Thymus (tissue), 11 donors: ENCODE measurements around the gene TSPAN14. TPM values are rescaled to one million over a fixed set of nuclear protein-coding genes. Genes with fewer than 3 reads are reported as not detected.

ENCODE experiments used
- DNase-seq, 9 donors: peaks; one replicate each; pipeline ENCODE4 v3.0.0-alpha.2; 2013; ENCODE audit warnings: low spot score in 9 of 9, low read depth in 6 of 9, missing footprints in 1 of 9
- H3K27ac ChIP-seq, 2 donors: one replicate each; pipeline ENCODE4 v1.5.1; 2013; ENCODE audit warnings: control low read depth in 1 of 2, low read depth in 1 of 2, low read length in 1 of 2, mild to moderate bottlenecking in 1 of 2, moderate library complexity in 1 of 2
- H3K27me3 ChIP-seq, 2 donors: one replicate each; pipeline ENCODE4 v1.5.1; 2013; ENCODE audit warnings: low read length in 1 of 2; ENCODE audit not compliant: control insufficient read depth in 2 of 2, insufficient read depth in 1 of 2
- H3K36me3 ChIP-seq, 2 donors: one replicate each; pipeline ENCODE4 v1.5.1; 2013; ENCODE audit warnings: low read length in 1 of 2, mild to moderate bottlenecking in 1 of 2, moderate library complexity in 1 of 2; ENCODE audit not compliant: control insufficient read depth in 2 of 2, insufficient read depth in 2 of 2
- H3K4me1 ChIP-seq, 2 donors: one replicate each; pipeline ENCODE4 v1.5.1; 2013; ENCODE audit warnings: low read length in 2 of 2; ENCODE audit not compliant: control insufficient read depth in 2 of 2, insufficient read depth in 2 of 2
- H3K4me3 ChIP-seq, 2 donors: one replicate each; pipeline ENCODE4 v1.5.1; 2013; ENCODE audit warnings: low read length in 2 of 2, control low read depth in 1 of 2, mild to moderate bottlenecking in 1 of 2
- H3K9me3 ChIP-seq, 2 donors: one replicate each; pipeline ENCODE4 v1.5.1; 2013; ENCODE audit warnings: low read length in 1 of 2, mild to moderate bottlenecking in 1 of 2; ENCODE audit not compliant: control insufficient read depth in 2 of 2, insufficient read depth in 1 of 2
- WGBS: extraction: QIAGEN DNeasy Blood & Tissue Kit; methylation state at CpG from one replicate; pipeline ENCODE4 v1.1.7; 2013; 5-methylcytosine and 5-hydroxymethylcytosine counted together
- polyA plus RNA-seq: library from polyadenylated mRNA; stranded (reverse); fragments of 200-250 nt; gene quantifications from one replicate; pipeline ENCODE4 v1.2.3, GENCODE V29; 2013
- total RNA-seq: library from RNA; stranded (reverse); fragments of 120-200 nt; gene quantifications from one replicate; pipeline ENCODE4 v1.2.4, GENCODE V29; 2013
- donor health status: healthy.

The TSPAN14 gene
- total and polyA plus RNA-seq, 2 donors = 16.6 to 60.0 TPM

GRCh38 chr10:80502621-80503583 is 48.8 kb downstream of the TSPAN14 start:
- Histone ChIP-seq H3K4me1 (peaks cover 21 to 74% of the 10 kb centered on the region in 2 donors), H3K4me3 (no peak overlapping the region), H3K9me3 (no peaks in the 10 kb centered on the region), H3K27ac (no peak overlapping the region), H3K27me3 (no peaks in the 10 kb centered on the region), H3K36me3 (peaks cover 15 to 27% of the 10 kb centered on the region in 2 donors)
- WGBS = 97% methylated on average over 13 of the region's 13 CpGs
- DNase-seq = no peak

DNA sequence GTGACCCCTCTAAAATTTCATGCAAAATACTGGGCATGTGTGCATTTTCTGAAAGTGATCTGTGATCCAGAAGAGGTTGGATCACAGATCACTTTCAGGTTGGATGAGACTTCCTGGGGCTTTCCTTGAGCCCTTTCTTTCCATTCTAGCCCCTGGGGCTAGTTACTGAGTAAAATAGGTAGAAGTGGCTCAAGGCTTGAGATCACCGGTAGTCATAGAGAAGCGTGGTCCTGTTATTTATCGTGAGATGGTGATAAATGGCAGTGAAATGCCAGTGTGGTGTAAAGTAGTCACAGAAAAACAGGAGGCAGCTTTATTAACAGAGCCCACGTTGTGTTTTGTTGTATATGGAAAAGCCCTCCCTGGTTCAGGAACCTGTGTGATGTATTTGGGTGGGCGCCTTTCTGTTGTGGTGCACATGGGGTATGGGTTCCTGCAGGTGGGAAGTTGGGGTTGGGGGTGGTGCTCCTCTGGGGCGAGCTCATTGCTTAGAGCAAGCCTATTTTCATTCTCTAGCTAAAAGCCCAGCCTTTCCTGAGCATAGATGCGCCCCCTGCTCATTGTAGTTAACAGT is 49.6 kb downstream of the TSPAN14 start:
- peak overlapping the region; percentile 21 to 32 for H3K27ac ChIP-seq
- WGBS = 50% methylated on average over 7 of the region's 7 CpGs
- DNase-seq = no peak
- H3K9me3 ChIP-seq = no peaks in the 10 kb centered on the region
- no peak overlapping the region for H3K4me3 ChIP-seq
- H3K36me3 ChIP-seq = peaks cover 20 to 30% of the 10 kb centered on the region in 2 donors
- H3K27me3 ChIP-seq = no peaks in the 10 kb centered on the region
- H3K4me1 ChIP-seq = peaks cover 18 to 67% of the 10 kb centered on the region in 2 donors

DNA sequence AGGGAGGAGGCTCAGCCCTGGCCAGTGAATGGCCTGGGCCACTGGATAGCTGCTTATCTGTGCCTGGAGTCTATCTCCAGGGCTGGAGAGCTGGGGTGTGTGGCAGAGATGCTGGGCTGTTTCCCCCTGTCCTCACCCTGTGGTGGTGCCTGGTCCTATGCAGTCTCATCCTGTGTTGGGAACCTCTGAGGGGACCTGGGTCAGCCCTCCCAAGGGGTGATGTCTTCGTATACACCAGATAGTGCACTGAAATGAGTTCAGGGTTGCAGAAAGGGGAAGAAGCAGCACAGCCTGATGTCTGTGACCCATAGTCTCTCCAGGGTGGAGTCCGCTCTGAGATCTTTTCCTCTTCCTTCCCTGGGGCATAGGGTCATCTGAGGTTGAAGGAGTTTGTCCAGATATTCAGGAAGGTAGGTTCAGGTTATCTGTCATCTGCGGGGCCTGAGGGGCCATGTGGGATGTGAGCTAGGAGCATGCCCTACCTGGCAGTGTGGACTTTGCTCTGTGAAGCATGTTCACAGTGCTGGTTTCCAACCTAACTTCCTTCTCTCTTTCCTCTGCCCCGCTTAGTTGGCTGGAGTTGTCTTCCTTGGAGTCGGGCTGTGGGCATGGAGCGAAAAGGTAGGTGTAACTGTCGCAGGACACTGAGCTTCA is 50.2 kb downstream of the TSPAN14 start:
- Histone ChIP-seq H3K36me3 (peaks cover 26 to 37% of the 10 kb centered on the region in 2 donors), H3K4me1 (peaks cover 15 to 61% of the 10 kb centered on the region in 2 donors), H3K27ac (peak overlapping the region in 1 of 2 donors; percentile 1), H3K27me3 (no peaks in the 10 kb centered on the region), H3K9me3 (no peaks in the 10 kb centered on the region), H3K4me3 (no peak overlapping the region)
- 81% methylated on average over 7 of the region's 7 CpGs for WGBS
- DNase-seq = no peak

DNA sequence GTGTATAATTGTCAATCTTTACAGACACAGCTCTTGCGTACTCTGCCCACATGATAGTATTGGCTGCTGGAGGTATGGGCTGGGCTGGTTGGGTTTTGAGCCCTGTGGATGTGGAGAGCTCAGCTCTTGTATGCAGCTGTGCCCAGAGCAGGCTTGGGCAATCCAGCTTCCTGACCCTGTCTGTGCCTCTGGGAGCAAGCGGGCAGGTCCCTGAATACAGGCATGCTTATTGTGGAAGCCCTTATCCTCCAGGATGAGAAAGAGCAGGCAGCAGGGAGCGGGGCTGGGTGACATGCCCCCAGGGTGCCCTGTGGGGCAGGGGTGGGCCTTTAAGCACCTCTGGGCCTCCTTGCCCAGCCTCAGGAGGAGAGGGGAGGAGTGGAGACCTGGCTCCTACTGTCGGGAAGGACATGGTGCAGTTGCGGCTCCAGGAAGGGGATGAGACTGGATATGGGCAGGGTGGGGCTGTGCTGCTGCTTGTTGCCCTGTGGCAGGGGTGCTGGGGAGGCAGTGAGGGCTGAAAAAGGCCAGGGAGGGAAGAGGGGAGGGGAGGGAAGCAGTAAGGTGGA is 50.9 kb downstream of the TSPAN14 start:
- no peak overlapping the region for H3K4me3 ChIP-seq
- 94% methylated on average over 5 of the region's 5 CpGs for WGBS
- H3K27me3 ChIP-seq = no peaks in the 10 kb centered on the region
- peaks cover 15 to 54% of the 10 kb centered on the region in 2 donors for H3K4me1 ChIP-seq
- H3K27ac ChIP-seq = peak overlapping the region in 1 of 2 donors; percentile 48
- DNase-seq = no peak
- no peaks in the 10 kb centered on the region for H3K9me3 ChIP-seq
- H3K36me3 ChIP-seq = peaks cover 32 to 41% of the 10 kb centered on the region in 2 donors

DNA sequence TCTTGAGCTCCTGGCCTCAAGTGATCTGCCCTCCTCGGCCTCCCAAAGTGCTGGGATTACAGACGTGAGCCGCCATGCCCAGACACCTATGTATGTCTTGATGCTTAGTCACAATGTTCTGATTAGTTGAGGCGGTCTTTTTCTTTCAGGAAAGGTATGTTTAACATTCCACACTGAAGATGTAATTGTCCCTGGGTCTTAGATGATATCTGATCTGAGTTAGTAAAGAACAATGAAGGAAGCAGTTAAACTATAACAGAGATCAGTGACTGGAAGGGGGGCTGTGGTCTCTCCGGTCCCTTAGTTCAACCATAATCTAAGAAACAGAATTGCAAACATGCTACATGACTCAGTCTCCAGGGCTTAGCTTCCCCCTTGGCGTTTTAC is 52.1 kb downstream of the TSPAN14 start:
- Histone ChIP-seq H3K4me1 (peaks cover 15 to 47% of the 10 kb centered on the region in 2 donors), H3K27ac (no peak overlapping the region)

GRCh38 chr10:80506836-80507487 is 52.9 kb downstream of the TSPAN14 start:
- Histone ChIP-seq H3K9me3 (no peaks in the 10 kb centered on the region), H3K27me3 (no peaks in the 10 kb centered on the region), H3K27ac (no peak overlapping the region), H3K36me3 (peaks cover 35 to 49% of the 10 kb centered on the region in 2 donors), H3K4me1 (peaks cover 15 to 42% of the 10 kb centered on the region in 2 donors), H3K4me3 (no peak overlapping the region)
- whole genome bisulfite sequencing = 97% methylated on average over 13 of the region's 13 CpGs
- no peak for DNase-seq

More for the DNA sequence above, 52.1 kb downstream of the TSPAN14 start:
- 96% methylated on average over 6 of the region's 6 CpGs for WGBS
- no peak for DNase-seq
- H3K27me3 ChIP-seq = no peaks in the 10 kb centered on the region
- no peak overlapping the region for H3K4me3 ChIP-seq
- H3K36me3 ChIP-seq = peaks cover 32 to 45% of the 10 kb centered on the region in 2 donors
- H3K9me3 ChIP-seq = no peaks in the 10 kb centered on the region

DNA sequence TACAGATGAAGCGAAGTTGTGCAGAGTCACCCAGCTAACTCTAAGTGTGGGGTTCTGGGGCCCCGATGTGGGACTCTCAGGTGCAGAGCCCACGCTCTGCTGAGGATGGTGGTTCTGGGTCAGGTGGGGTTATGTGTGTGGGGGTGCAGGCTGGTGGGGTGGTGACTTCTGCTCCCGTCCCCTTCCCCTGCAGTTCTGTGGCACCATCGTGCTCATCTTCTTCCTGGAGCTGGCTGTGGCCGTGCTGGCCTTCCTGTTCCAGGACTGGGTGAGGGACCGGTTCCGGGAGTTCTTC is 54.9 kb downstream of the TSPAN14 start:
- no peak for DNase-seq
- Histone ChIP-seq H3K4me3 (no peak overlapping the region), H3K36me3 (peaks cover 51 to 69% of the 10 kb centered on the region in 2 donors), H3K9me3 (no peaks in the 10 kb centered on the region), H3K27ac (no peak overlapping the region), H3K4me1 (peaks cover 6 to 22% of the 10 kb centered on the region in 2 donors), H3K27me3 (no peaks in the 10 kb centered on the region)
- WGBS = 95% methylated on average over 8 of the region's 8 CpGs

GRCh38 chr10:80509403-80510161 is 55.5 kb downstream of the TSPAN14 start:
- no peak overlapping the region for H3K4me3 ChIP-seq
- peaks cover 55 to 74% of the 10 kb centered on the region in 2 donors for H3K36me3 ChIP-seq
- H3K9me3 ChIP-seq = no peaks in the 10 kb centered on the region
- H3K27ac ChIP-seq = no peak overlapping the region
- H3K27me3 ChIP-seq = no peaks in the 10 kb centered on the region
- H3K4me1 ChIP-seq = peaks cover 3 to 17% of the 10 kb centered on the region in 2 donors
- 91% methylated on average over 18 of the region's 18 CpGs for WGBS
- no peak for DNase-seq
